VCaP (cell line): ENCODE results near the gene MACROD2.

Experiments used
- H3K27ac ChIP-seq: fragments of 450-650 bp; 2 replicates; pipeline ENCODE4 v1.5.1; 2017
- CTCF ChIP-seq: fragments of 450-650 bp; conservative IDR thresholded peaks from 2 replicates; pipeline ENCODE4 v1.5.1; 2017; ENCODE audit warnings: mild to moderate bottlenecking, moderate library complexity

The MACROD2 gene

GRCh38 chr20:14203657-14204056, 208.3 kb downstream of the MACROD2 start:
- TF ChIP-seq CTCF: no peak
- no peak overlapping the region for H3K27ac ChIP-seq

DNA sequence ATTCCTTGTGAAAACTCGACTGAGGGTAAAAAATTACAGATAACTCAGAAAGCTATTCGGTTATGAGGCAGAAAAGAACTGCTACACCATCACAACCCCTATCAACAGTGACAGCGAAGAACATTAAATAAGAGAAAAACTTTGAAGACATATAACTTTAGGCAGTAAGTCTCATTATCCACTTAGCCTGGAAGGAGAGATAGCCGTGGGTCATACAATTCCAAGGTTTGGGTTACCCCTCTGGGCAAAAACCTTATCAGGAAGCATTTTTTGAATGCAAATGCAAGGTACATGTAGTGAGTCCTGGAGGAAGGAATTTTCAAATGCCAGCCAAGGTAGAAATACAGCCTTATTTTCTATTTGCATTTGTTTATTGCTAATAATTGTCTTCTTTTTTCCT, 212.3 kb downstream of the MACROD2 start:
- TF ChIP-seq CTCF: no peak
- peak overlapping the region; percentile 67 for H3K27ac ChIP-seq

DNA sequence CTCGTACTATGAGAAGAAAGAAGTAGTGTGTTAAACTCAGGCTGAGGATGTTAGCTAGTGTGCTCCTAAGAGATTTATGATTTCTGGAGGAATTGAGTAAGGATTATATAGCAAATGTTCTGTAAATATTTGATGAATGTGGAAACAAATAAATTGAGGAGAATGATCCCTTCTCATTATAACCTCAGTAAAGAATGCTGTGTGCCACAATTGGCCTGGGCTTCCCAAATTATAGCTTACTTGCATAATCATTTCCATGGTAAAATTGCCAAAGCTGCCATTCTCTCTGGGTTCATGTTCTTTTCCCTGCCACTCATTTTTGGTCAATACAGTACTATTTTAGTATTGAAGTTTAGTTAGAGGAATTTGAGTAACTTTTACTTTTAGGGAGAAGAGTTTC, 213.6 kb downstream of the MACROD2 start:
- peak overlapping the region; percentile 67 for H3K27ac ChIP-seq
- no peak for TF ChIP-seq CTCF

- peak overlapping the region; percentile 67 for H3K27ac ChIP-seq
- TF ChIP-seq CTCF: no peak
These were observed 214.8 kb downstream of the MACROD2 start for GRCh38 chr20:14210146-14210545.

DNA sequence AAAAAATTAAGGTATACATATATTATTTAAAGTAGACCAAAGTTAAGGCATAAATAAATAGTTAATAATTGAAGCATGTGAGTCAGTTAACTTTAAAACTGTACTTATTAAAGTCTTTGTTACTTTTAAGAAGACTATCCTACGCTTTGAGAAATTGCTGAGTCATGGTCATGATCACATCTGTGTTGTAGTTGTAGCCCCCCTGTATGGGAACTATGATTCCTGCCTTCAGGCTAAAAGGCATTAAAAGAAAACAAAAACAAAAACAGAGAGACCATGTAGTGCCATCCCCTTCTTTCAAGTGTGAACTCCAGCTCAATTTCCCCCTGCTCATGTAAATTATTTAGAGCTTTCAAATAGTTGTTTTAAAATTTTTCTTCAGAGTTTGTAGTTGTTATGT, 218.7 kb downstream of the MACROD2 start:
- no peak for TF ChIP-seq CTCF
- H3K27ac ChIP-seq: no peak overlapping the region

- peak overlapping the region; percentile 45 for H3K27ac ChIP-seq
These were observed 220.6 kb downstream of the MACROD2 start for GRCh38 chr20:14215880-14216279.

DNA sequence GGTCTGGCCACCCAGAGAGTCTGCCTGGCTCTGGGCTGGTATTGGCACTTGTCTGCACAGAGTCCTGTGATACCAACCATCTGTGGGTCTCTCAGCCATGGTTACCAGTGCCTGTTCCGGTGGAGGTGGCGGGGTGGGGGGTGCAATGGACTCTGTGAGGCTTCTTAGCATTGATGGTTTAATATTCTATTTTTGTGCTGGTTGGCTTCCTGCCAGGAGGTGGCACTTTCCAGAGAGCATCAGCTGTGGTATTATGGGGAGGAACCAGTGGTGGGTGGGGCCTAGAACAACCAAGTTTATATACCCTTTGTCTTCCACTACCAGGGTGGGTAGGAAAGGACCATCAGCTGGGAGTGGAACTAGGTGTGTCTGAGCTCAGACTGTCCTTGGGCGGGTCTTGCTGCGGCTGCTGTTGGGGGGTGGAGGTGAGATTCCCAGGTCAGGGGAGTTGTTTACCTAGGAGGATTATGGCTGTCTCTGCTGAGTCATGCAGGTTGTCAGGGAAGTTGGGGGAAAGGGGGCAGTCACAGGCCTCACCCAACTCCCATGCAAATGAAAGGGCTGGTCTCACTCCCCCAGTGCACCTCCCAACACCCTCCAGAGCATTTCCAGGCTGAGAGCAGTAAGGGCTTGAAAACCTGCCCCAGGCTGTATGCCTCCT, 224.6 kb downstream of the MACROD2 start:
- no peak overlapping the region for H3K27ac ChIP-seq
- no peak for TF ChIP-seq CTCF

GRCh38 chr20:14220986-14221385, 225.7 kb downstream of the MACROD2 start:
- no peak overlapping the region for H3K27ac ChIP-seq
- no peak for TF ChIP-seq CTCF
